HG03565 (cell line): Measurements from ENCODE around the gene PRPSAP1.

Experiments
- ATAC-seq: cut with Tn5 transposase; IDR thresholded peaks from one replicate; pipeline ENCODE4 v1.9.1; 2021; ENCODE audit warnings: mild to moderate bottlenecking, moderate library complexity; ENCODE audit not compliant: unreplicated experiment

The PRPSAP1 gene

GRCh38 chr17:76278952-76279741, 74.6 kb downstream of the PRPSAP1 start:
- ATAC-seq = peak; percentile 51

GRCh38 chr17:76278268-76278908, 75.3 kb downstream of the PRPSAP1 start:
- no peak for ATAC-seq

- ATAC-seq = no peak
These were observed 76.1 kb downstream of the PRPSAP1 start for GRCh38 chr17:76277300-76278267.

- ATAC-seq = no peak
These were observed 77.0 kb downstream of the PRPSAP1 start for GRCh38 chr17:76276461-76277299.

GRCh38 chr17:76276069-76276431, 77.7 kb downstream of the PRPSAP1 start:
- ATAC-seq = no peak

GRCh38 chr17:76275382-76276068, 78.2 kb downstream of the PRPSAP1 start:
- no peak for ATAC-seq

- ATAC-seq = no peak
These were observed 79.4 kb downstream of the PRPSAP1 start for GRCh38 chr17:76274112-76274956.

- no peak for ATAC-seq
These were observed 80.1 kb downstream of the PRPSAP1 start for GRCh38 chr17:76273445-76274111.

- ATAC-seq = no peak
These were observed 80.9 kb downstream of the PRPSAP1 start for GRCh38 chr17:76272541-76273444.

- ATAC-seq = no peak
These were observed 81.8 kb downstream of the PRPSAP1 start for GRCh38 chr17:76271669-76272540.

GRCh38 chr17:76270770-76271668, 82.7 kb downstream of the PRPSAP1 start:
- ATAC-seq = no peak

- ATAC-seq = no peak
These were observed 83.6 kb downstream of the PRPSAP1 start for GRCh38 chr17:76270127-76270592.

- no peak for ATAC-seq
These were observed 84.4 kb downstream of the PRPSAP1 start for GRCh38 chr17:76268991-76269981.
